HG03108 (cell line): ENCODE measurements around the gene NKAIN1.
"Not testable (repeated sequence)": the region's sequence is repeated elsewhere in the genome, so short reads cannot be mapped to it uniquely, and the experiment has no call there.

Experiments
- ATAC-seq: cut with Tn5 transposase; IDR thresholded peaks from one replicate; pipeline ENCODE4 v1.9.1; 2021; ENCODE audit warnings: moderate library complexity; ENCODE audit not compliant: unreplicated experiment

Gene NKAIN1

DNA sequence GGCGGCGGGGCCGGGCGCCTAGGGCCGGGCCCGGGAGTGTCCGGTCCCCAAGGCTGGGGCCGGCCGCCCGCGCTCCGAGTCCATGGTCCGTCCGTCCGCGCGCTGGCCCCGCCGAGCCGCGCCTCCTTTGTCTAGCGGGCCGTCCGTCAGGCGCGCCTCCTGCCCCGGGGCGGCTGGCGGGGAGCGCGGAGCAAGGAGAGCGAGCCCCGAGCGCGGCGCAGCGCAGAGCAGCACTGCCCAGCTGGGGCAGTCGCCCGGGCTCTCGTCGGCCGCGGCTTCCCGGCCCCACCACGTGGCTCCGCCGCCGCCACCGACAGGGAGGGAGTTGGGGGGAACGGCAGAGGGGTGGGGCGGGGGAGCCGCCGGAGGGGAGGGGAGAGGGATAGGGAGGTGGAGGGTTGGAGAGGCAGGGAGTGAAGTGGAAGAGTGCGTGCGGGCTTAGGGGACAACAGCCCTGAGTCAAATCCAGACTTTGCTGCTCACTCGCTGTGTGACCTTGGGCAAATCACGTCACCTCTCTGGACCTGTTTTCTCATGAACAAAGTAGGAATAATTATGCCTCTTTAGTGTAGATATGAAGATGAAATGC lies at the start of gene NKAIN1:
Gene NKAIN1 (minus strand): TSS at position 235 of the 589 bp plus-strand sequence. CDS start 340 bp downstream, outside the sequence.
- ATAC-seq = no peak

DNA sequence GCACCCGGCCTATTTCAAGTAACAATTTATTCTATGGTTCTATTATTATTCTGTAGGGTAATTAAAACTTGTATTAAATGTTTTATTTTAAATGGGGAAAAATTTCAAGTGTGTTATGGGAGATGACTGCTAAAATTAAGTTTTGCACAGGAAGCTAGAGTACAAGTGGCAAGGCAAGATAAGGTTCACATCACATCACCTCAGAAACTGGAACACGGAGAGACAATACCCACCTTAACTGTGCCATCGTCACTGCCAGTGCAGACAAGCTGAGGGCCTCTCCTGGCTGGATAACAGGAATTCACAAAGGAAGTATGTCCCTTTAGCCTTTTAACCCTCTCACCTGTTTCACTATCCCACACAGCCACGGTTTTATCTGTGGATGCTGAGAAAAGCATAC lies 49.3 kb upstream of the NKAIN1 start:
- ATAC-seq = no peak

DNA sequence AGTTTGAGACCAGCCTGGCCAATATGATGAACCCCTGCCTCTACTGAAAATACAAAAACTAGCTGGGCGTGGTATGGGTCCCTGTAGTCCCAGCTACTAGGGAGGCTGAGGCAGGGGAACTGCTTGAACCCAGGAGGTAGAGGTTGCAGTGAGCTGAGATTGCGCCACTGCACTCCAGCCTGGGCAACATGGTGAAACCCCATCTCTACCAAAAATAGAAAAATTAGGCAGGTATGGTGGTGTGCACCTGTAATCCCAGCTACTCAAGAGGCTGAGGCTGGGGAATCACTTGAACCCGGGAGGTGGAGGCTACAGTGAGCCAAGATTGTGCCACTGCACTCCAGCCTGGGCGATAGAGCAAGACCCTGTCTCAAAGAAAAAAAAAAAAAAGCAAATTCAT lies 48.1 kb upstream of the NKAIN1 start:
- not testable (repeated sequence) for ATAC-seq

- not testable (repeated sequence) for ATAC-seq
Measured at GRCh38 chr1:31282426-31282825, 42.7 kb upstream of the NKAIN1 start.

DNA sequence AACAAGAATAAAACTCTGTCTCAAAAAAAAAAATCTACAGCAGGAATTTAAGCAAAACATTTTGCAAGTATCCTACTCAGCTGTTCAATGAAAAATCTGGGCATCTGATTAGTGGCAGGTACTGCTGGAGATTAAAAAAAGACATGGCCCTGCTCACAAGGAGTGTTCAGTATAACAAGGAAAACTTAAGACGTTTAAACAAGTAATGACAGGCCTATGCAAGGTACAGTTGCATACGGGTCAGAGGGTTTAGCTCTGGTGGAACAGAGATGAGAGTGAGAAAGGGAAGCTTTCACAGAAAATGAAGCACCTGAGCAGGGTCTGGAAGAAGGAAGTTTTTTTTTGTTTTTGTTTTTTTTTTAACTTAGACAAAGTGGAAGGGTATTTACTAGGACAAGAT lies 33.9 kb upstream of the NKAIN1 start:
- ATAC-seq = no peak

DNA sequence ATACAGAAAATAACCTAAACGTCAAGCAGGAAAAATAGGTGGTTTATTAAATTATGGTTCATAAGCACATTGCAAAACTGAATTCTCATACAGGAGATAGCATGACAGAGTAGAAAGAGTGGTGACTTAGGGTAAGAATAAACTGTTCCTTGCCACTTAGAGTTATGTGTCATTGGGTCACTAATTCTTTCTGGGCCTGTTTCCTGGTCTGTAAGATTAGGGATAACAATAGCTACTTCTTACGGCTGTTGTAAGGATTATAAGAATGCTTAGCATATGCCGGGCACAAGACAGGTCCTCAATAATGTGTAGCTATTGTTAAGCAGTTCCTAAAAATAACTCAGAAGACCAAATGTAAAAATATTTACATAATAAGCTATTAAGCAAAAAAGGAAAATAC lies 32.7 kb upstream of the NKAIN1 start:
- no peak for ATAC-seq

DNA sequence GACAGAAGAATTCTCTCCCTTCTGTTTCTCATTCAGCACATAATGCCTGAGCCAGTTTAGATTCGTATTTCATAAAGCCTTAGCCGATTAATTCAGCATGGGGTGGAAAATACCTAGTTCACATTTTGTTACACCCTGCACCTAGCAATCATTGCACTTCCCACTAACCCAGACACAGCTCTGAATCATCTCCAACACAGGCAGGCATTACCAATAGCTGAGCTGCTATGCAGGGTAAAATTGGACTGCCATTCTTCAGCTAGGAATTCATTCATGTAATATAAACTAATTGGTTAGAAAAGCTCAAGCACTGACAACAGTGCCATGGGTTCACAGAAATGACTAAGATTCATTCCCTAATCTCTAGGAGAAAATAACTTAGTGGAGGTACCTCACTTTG lies 26.9 kb upstream of the NKAIN1 start:
- ATAC-seq = no peak

DNA sequence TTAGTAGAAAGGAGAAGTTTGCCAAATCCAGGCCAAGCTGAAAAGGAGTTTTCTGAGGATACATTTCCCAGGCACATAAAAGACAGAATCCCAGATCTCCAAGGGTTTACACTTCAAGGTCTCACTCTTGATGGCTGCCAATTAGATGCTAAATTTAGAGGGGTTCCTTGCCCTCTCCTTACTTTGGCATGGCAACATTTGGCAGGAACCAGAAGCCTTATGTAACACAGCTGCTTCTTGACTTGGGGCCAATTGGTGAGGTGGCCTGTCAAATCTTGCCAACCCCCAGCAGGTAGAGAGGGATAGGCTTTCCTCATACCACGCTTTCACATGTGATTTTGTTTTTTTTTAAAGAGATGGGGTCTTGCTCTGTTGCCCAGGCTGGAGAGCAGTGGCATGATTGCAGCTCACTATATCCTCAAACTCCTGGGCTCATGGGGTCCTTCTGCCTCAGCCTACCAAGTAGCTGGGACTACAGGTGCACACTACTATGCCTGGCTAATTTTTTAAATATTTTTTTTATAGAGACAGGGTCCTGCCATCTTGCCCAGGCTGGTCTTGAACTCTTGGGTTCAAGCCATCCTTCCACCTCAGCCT lies 25.2 kb upstream of the NKAIN1 start:
- ATAC-seq = no peak

DNA sequence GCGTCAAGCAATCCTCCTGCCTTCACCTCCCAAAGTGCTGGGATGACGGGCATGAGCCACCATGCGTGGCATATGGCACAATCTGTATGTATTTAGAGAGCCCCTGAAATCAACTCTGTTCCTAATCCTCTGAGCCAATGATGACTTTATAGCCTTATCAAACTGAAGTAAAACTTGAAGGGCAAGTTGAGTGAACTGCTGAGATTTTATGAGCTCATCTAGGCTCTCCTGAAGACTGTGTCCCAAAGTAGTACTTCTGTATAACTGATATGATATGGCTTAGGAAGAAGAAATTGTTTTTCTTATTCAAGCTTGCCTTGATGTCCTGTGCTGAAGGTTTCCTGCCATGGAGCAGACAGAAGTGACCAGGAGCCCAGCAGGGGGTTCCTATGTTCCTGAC lies 23.7 kb upstream of the NKAIN1 start:
- ATAC-seq = no peak

DNA sequence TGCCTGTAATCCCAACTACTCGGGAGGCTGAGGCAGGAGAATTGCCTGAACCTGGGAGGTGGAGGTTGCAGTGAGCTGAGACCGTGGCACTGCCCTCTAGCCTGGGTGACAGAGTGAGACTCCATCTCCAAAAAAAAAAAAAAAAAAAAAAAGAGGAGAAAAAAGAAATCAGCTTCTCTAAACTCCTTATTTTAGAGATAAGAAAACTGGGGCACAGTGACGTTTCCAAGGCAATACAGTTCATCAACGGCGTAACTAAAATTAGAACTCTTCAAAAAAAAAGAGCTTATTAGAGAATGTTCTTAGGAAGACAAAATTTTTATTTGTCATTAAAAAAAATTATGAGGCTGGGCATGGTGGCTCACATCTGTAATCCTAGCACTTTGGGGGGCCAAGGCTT lies 22.7 kb upstream of the NKAIN1 start:
- ATAC-seq = not testable (repeated sequence)

- ATAC-seq = no peak
Measured at GRCh38 chr1:31261916-31262315, 22.2 kb upstream of the NKAIN1 start.

- no peak for ATAC-seq
Measured at GRCh38 chr1:31259746-31260145, 20.1 kb upstream of the NKAIN1 start.

DNA sequence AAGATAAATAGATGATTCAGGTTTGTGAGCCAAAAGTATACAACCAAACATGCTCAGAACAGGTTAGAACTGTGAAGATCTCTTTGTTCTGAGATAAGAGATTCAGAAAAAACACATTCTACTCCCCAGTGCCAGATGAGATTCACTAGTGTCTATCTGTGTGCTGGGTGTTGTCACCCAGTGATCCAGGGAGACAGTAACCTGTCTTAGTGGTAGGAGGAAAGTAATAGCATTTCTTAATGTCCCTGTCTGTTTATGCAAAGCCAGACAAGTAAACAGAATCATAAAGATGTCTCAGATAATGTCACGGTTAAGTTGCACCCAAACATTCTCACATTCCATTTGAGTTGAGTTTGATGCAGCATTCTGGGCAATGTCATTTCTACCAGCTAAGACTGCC lies 18.9 kb upstream of the NKAIN1 start:
- ATAC-seq = no peak

- no peak for ATAC-seq
Measured at GRCh38 chr1:31257213-31257612, 17.5 kb upstream of the NKAIN1 start.

- no peak for ATAC-seq
Measured at GRCh38 chr1:31249854-31250253, 10.2 kb upstream of the NKAIN1 start.

- no peak for ATAC-seq
Measured at GRCh38 chr1:31248276-31248675, 8.6 kb upstream of the NKAIN1 start.

DNA sequence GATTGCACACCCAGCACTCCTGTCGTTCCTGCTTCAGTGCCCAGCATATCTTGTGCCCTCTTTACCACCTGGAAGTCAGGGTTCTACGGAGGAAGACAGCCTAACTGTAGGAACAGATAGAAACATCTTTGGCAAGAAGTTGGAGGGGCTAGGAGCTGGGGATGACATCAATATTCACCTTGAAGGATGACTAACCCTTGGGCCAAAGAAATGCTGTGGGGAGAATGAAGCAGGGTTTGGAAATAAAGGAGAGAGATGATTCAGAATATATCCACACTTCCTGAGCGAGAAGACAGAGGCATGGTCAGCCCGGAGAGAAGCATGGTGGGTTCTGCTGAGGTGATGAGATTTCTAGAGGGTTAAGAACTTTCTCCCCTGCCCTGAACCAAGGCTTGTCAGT lies 4.6 kb upstream of the NKAIN1 start:
- no peak for ATAC-seq

DNA sequence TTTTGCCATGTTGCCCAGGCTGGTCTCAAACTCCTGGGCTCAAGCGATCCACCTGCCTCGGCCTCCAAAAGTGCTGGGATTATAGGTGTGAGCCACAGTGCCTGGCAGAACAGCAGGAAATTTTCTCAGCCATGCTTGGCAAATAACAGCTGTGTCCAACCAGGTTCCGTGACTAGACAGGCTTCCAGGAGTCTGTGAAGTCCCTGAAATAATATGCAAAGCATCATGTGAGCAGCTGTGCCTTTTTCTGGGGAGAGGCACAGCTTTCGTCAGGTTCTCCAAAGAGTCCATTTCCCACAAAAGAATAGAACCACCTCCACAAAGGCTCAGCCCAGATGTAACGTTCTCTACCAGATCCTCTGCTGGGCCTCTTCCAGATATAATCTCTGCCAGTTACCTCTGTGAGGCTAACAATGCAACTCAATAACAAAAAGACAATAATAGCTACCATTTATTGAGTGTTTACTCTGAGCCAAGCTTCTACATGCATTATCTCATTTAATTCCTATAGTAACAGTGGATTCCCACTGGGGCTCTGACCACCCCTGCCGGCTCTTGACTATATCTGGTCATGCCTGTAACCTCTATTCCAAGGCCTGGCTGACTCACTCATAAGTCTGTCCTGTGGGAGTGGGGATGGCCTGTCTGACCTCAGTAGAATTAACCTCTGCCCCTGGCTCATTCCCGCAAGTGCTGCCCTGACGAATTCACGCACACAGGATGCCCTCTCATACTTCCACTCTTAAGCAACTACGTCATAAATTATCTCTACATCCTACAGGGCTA lies 4.0 kb upstream of the NKAIN1 start:
- no peak for ATAC-seq

- no peak for ATAC-seq
Measured at GRCh38 chr1:31241321-31241720, 1.6 kb upstream of the NKAIN1 start.

DNA sequence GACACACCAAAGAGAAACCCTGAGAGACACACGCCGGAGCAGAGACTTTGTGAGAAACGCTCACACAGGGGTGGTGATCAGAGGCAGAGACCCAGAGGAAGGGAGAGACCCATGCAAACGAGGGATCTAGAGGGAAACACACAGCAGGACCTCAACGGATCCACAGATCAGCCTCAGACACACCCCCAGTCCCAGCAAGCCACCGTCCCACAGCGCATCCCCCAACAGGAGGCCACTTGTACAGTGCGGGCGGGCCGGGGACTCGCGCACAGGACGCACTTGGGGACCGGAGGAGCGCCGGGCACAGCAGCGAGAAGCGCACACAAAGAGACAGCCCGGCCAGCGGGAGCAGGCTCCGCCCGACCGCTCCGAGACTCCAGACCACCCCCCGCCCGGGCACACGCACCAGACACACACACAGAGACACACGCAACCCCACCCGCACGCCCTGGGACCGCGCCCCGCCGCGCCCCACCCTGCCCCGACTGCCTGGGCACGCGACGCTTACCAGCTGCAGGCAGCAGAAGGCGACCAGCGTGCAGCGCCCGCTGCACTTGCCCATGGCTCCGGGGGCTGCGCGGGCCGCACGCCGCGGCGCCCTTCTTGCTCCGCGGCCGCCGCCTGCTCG lies 587 bp downstream of the NKAIN1 start:
- ATAC-seq = no peak

DNA sequence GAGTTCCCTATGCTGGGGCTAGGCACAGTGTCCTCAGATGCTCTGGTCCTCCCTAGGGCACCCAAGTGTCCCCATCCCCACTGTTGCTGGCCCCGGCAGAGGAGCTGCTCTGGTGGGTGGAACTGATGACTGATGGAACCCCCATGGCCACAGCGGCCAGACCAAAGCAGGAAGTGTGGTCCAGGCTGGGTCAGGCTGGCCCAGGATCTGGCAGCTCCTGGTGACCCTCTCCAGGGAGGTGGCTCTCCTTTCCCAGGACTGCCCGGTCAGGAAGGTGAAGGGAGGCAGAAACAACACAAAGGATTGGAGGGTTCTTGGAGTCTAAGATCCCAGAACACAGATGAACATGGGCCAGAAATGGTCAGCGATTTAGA lies 1.1 kb downstream of the NKAIN1 start:
- ATAC-seq = no peak

GRCh38 chr1:31234870-31235269 lies 4.8 kb downstream of the NKAIN1 start:
- no peak for ATAC-seq
